GM18520 (cell line): ENCODE measurements around the gene NUDT9.

ENCODE experiments used
- ATAC-seq: cut with Tn5 transposase; IDR thresholded peaks from one replicate; pipeline ENCODE4 v1.9.1; 2021; ENCODE audit not compliant: unreplicated experiment

Gene NUDT9

GRCh38 chr4:87506974-87507701 lies 84.8 kb downstream of the NUDT9 start:
- no peak for ATAC-seq
